Stimulated activated CD4-positive, alpha-beta T cell treated with anti-CD3 and anti-CD28 coated beads, Interleukin-12 subunit alpha, Interleukin-12 subunit beta, amount 100 ng/mL, for 24 hours (primary cell): ENCODE measurements around the gene PAM16.
A peak's percentile ranks its signal among the peaks of the same experiment; 100 is the strongest.

ENCODE experiments used
- DNase-seq, 2 experiments: peaks; one replicate each; pipeline ENCODE4 v3.0.0-alpha.2; 2020; ENCODE audit warnings: low read depth in 2 of 2

Gene PAM16

DNA sequence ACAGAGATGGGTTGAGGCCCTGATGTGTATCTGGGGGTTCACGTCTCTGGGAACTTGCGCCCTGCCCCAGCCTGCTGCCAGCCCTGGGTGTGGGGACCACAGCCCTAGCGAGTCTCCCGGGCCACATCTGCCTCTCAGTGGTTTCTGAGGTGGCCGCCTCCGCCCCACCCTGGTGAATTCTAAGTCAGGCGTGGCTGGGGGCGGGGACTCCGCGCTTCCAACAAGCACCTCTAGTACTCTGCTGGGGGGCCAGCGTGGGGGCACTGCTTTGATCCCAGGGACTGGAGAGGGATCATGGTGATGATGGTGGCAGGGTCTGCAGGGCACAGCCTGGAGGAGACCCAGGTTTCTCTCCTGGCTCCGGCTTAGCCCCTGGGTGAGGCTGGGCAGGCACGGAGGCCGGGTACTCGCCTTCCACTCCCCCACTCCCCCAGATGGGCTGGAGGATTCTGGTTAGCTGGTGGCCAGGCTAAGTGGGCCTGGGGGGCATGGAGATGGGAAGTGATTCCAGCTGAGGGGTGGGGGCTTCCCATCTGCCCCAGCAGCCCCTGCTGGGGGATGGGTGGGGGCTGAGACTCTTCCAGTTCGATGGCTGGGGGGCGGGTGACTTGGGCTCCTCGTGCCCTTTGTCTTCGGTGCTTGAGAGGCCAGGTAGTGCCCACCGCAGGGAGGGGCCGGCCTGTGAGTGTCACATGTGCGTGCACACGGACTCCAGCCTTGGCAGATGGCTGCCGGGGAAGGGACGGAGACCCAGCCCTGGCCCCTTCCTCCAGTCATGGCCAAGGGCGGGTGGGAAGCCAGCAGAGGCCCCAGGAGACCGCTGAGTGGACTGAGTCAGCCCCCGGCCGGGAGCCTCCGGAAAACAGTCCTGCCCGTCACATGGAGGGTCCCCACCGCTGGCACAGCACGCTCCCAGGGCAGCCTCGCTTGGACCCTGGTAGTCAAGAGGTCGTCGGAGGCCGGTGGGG lies 31.4 kb downstream of the PAM16 start:
- peak in 1 of 2 experiments; percentile 43 for DNase-seq

- DNase-seq: no peak
These were observed 32.2 kb downstream of the PAM16 start for GRCh38 chr16:4318967-4319366.

GRCh38 chr16:4318451-4318910 lies 32.6 kb downstream of the PAM16 start:
- no peak for DNase-seq

- DNase-seq: no peak
These were observed 33.3 kb downstream of the PAM16 start for GRCh38 chr16:4317532-4318450.

- DNase-seq: no peak
These were observed 34.1 kb downstream of the PAM16 start for GRCh38 chr16:4316864-4317531.

DNA sequence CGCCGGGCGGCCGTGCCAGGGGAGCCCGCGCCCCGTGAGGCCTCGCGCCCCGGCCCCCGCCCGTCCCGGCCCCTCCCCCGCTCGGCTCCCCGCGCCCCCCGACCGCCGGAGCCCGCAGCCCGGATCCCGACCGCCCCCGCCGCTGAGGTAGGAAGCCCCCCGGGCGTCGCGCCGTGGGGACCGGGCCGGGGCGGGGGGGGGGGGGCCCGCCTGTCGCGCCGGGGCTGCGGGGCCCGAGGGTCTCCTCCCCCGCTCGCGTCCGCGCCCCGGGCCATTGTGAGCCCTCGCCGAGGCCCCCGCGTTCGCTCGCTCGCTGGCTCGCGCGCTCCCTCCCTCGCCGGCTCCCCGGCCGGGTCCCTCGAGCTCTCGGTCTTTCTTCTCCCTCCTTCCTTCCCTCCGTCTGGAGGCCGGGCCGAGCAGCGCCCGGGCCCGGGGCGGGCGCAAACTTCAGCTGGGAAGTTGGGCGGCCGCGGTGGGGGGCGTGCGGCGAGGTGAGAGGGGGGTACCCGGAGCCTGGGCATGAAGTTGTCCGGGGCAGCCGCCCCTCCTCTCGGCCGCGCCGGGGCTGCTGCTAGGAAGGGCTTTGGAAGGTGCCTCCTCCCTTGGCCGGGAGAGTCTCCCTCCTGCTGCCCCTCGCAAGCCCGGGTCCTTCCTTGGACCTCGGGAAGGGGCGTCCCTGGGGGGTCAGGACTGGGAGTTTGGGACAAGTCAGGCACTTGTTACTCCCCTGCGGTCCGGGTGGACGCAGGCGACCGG lies 34.8 kb downstream of the PAM16 start:
- DNase-seq: no peak

DNA sequence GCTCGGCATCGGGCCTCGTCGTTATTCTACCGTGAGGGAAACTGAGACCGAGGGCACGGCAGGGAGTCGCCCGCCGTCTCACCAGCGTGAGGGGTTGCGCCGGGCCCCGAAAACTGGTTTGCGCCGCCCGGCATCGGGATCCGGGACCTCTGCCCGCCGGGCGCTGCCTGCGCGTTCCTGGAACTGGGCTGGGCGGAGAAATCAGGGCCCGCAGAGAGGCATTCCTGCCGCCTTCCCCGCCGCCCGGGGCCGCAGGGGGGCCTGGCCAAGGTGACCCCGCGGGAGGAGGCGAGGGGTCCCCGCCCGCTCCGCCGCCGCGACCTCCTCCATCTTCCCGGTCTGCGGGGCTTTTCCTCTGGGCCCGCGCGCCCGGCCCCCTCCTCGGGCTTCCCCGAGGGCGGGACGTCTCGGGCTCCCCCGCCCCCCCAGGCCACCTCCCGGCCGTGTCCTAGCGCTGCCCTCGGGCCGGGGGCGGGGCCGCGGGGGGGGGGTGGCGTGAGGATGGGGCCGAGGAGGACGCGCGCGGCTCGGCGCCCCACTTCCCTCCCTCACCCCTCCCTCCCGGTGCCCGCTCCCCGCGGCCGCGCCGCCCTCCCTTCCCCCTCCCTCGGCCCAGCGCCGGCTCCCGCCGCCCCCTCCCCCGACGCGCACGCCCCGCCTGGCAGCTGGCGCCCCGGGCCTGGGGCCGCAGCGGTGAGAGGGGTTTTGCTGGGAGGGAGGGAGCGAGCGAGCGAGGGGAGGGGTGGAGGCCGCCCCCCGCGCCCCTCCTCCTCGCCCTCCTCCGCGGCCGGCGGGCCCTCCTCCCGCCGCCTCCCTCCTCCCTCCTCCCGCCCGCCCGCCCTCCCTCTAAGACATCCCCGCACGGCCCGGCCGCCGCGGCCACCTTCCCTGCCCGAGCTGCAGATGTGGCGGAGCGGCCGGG lies 35.7 kb downstream of the PAM16 start, which contains the start of gene GLIS2:
Gene GLIS2 (plus strand): TSS at position 882 of the 922 bp plus-strand sequence. CDS start 16,214 bp downstream, outside the sequence.
- no peak for DNase-seq

GRCh38 chr16:4314532-4315185 lies 36.5 kb downstream of the PAM16 start:
- DNase-seq: no peak

DNA sequence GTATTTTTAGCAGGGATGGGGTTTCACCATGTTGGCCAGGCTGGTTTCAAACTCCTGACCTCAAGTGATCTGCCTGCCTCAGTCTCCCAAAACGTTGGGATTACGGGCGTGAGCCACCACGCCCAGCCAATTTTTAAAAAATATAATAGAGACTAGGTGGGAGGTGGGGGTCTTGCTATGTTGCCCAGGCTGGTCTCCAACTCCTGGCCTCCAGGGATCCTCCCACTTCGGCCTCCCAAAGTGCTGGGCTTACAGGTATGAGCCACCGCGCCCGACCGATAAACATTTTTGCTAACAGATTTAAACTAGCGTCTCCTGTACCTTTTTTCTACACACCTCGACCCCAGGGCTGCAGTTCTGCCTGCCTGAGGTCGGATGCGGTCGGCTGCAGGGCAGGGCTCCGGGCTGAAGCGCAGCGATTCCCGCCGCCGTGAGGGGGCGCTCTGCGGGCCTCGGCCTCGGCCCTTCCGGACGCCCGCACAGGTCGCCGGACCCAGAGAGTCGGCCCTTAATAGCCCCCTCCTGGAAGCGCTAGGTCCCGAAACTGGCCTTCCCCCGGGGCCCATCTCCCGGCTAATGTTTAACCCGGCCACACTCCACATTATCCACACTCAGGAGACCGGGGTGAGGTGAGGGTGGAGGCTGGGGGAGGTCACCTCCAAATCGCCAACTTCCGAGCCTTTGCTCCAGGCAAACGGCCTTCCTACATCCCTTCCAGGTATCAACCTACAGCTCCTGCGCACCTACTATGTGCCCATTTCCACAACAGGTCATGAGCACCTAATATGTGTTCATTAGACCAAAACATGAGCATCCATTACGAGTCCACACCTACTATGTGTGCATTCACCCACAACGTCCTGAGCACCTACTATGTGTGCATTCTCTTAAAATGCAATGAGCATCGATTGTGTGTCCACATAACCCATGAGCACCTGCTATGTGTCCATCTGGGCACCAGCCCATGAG lies 37.3 kb downstream of the PAM16 start:
- no peak for DNase-seq

DNA sequence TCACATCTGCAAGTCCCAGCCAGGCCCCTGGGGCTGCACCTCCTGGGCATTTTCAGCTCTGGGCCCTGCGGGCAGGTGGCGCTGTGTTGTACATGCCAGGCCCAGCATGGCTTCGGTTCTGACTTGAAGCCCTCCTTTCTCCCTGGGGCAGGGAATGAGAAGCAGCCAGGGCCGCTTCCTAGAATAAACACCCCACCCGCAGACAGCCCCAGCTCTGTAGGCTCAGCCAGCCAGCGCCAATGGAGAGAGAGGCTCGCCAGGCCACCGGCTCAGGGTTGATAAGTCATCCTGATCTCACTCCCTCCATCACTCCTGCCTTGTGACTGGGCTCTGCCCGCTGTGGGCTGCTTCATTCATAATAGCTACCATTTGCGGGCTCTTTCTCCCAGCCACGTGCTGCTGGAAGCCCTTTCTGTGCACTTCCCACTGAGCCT lies 41.3 kb downstream of the PAM16 start:
- peak in 1 of 2 experiments; percentile 37 for DNase-seq

GRCh38 chr16:4309102-4309832 lies 41.9 kb downstream of the PAM16 start:
- DNase-seq: no peak

GRCh38 chr16:4307215-4308037 lies 43.7 kb downstream of the PAM16 start:
- DNase-seq: peak; percentile 86 to 87

- peak in 1 of 2 experiments; percentile 18 for DNase-seq
These were observed 44.5 kb downstream of the PAM16 start for GRCh38 chr16:4306470-4307214.

DNA sequence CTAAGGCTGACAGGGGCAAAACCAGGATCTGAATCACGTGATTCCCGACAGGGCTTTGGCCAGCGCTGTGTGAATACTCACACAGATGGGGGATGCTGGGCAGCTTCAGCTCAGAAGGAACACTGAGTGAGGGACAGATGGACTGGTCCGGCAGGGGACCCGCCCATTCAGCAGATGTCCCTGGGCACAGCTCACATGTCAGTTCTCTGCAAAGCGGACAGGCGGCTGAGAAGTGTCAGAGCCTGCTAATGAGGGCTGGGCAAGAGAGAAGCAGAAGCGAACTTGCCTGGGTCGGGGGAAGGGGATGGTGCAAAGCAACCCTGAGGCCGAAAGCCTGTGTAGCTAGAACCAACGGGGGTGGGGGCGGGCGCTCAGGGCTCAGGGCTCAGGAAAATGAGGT lies 47.1 kb downstream of the PAM16 start:
- no peak for DNase-seq

GRCh38 chr16:4301968-4302367 lies 49.2 kb downstream of the PAM16 start:
- DNase-seq: no peak

- DNase-seq: no peak
These were observed 49.9 kb downstream of the PAM16 start for GRCh38 chr16:4301177-4301576.
